Thyroid gland (tissue), 4 donors: ENCODE results near the gene HES3.

Experiments used
- POLR2A ChIP-seq, 2 donors: fragments of 450-650 bp; IDR thresholded peaks; one replicate each; pipeline ENCODE4 v1.6.1; 2017; ENCODE audit warnings: antibody characterized with exemption in 2 of 2, mild to moderate bottlenecking in 2 of 2, moderate library complexity in 1 of 2
- TF ChIP-seq, protein P1 (sequence below), 6 experiments: fragments of 200-600 bp in 3 of 6; fragments of 450-650 bp in 3 of 6; sonication (generic) in 3 of 6; IDR thresholded peaks; one replicate each; pipeline ENCODE4 v1.5.1; 2016 to 2019; ENCODE audit warnings: antibody characterized with exemption in 6 of 6, mild to moderate bottlenecking in 2 of 6, inconsistent platforms in 1 of 6, moderate library complexity in 1 of 6

DNA sequence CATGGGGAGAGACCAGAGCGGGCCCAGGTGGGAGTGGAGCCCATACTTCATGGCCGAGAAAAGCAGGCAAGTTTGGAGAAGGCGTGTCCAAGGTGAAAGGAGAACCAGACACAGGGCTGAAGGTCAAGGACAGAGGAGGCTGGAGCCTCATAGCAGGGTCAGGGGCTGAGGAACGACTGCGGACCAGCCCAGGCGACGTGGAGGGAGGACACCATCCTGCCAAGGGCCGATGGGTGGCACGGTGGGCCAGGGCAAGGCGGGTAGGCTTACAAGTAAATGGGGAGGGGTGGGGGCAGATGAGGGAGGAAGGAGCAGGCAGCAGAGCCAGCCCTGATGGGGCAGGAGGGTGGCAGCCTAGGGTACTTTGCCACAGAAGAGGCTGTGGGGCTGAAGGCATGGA, 35.1 kb downstream of the HES3 start:
- TF ChIP-seq POLR2A (IDR thresholded peaks at IDR 0.05): no peak
- TF ChIP-seq, protein P1, sequence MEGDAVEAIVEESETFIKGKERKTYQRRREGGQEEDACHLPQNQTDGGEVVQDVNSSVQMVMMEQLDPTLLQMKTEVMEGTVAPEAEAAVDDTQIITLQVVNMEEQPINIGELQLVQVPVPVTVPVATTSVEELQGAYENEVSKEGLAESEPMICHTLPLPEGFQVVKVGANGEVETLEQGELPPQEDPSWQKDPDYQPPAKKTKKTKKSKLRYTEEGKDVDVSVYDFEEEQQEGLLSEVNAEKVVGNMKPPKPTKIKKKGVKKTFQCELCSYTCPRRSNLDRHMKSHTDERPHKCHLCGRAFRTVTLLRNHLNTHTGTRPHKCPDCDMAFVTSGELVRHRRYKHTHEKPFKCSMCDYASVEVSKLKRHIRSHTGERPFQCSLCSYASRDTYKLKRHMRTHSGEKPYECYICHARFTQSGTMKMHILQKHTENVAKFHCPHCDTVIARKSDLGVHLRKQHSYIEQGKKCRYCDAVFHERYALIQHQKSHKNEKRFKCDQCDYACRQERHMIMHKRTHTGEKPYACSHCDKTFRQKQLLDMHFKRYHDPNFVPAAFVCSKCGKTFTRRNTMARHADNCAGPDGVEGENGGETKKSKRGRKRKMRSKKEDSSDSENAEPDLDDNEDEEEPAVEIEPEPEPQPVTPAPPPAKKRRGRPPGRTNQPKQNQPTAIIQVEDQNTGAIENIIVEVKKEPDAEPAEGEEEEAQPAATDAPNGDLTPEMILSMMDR (IDR thresholded peaks at IDR 0.05): no peak
